T-helper 22 cell (primary cell): ENCODE results near the gene PDS5A.
"Not testable (repeated sequence)": the region's sequence is repeated elsewhere in the genome, so short reads cannot be mapped to it uniquely, and the experiment has no call there.

ENCODE experiments used
- DNase-seq: peaks from one replicate; pipeline ENCODE4 v3.0.0-alpha.2; 2020; ENCODE audit warnings: low read depth

The PDS5A gene, protein sequence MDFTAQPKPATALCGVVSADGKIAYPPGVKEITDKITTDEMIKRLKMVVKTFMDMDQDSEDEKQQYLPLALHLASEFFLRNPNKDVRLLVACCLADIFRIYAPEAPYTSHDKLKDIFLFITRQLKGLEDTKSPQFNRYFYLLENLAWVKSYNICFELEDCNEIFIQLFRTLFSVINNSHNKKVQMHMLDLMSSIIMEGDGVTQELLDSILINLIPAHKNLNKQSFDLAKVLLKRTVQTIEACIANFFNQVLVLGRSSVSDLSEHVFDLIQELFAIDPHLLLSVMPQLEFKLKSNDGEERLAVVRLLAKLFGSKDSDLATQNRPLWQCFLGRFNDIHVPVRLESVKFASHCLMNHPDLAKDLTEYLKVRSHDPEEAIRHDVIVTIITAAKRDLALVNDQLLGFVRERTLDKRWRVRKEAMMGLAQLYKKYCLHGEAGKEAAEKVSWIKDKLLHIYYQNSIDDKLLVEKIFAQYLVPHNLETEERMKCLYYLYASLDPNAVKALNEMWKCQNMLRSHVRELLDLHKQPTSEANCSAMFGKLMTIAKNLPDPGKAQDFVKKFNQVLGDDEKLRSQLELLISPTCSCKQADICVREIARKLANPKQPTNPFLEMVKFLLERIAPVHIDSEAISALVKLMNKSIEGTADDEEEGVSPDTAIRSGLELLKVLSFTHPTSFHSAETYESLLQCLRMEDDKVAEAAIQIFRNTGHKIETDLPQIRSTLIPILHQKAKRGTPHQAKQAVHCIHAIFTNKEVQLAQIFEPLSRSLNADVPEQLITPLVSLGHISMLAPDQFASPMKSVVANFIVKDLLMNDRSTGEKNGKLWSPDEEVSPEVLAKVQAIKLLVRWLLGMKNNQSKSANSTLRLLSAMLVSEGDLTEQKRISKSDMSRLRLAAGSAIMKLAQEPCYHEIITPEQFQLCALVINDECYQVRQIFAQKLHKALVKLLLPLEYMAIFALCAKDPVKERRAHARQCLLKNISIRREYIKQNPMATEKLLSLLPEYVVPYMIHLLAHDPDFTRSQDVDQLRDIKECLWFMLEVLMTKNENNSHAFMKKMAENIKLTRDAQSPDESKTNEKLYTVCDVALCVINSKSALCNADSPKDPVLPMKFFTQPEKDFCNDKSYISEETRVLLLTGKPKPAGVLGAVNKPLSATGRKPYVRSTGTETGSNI (N-terminal part only)

DNA sequence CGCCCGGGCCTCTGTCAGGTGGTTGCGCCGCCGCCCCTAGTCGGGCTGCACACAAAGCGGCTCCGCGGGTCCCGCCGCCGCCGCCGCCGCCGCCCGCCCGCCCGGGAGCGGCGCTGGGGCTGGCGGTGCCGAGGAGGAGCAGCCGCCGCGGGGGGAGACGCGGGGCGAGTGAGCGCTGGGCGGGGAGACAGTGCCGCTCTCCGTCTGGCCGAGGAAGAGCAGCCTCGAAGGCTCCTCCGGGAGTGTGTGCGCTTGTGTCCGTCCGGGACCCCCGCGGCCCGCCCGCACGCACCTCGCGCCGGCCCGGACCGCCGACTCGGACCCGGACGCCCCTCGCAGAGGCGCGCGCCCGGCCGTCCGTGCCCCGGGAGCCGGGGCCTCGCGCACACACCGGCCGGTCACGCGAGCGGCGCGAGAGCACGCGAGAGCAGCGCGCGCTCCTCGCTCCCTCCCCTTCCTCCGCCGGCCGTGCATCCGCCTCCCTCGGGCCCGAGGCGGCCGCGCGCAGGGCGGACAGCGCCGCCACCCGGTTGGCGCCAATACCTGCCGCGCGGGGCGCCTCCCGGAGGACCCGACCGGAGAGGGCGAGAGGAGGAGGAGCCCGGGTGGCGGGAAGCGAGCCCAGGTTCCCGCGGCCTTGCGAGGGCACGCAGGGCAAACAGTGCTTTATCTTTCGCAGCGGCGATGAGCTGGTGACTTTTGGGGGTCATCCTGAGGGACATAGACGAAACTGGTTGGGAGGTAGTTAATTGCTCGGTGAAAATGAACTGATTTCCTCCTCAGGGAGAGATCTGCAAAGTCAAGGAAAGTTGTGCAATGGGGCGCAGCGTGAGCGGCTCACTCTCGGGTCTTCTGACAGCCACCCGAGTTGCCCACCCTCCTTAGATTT is at the start of gene PDS5A:
TSS of gene PDS5A (minus strand) at position 423 of the 889 bp plus-strand sequence. CDS start 1,334 bp downstream, outside the sequence.
- peak; percentile 80 for DNase-seq

DNA sequence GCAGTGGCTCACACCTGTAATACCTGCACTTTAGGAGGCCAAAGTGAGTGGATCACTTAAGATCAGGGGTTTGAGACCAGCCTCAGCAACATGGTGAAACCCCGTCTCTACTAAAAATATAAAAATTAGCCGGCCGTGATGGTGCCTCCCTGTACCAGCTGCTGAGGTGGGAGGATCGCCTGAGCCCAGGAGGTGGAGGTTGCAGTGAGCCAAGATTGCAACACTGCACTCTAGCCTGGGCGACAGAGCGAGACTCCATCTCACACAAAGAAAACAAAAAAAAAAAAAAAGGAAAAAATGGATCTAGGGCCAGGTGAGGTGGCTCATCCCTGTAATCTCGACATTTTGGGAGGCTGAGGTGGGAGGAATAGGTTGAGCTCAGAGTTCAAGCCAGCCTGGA is 46.3 kb upstream of the PDS5A start:
- DNase-seq: not testable (repeated sequence)

DNA sequence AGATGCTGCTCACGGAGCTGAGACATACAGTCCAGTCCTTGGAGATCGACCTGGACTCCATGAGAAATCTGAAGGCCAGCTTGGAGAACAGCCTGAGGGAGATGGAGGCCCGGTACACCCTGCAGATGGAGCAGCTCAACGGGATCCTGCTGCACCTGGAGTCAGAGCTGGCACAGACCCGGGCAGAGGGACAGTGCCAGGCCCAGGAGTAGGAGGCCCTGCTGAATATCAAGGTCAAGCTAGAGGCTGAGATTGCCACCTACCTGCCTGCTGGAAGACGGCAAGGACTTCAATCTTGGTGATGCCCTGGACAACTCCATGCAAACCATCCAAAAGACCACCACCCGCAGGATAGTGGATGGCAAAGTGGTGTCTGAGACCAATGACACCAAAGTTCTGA is 43.4 kb upstream of the PDS5A start:
- not testable (repeated sequence) for DNase-seq

DNA sequence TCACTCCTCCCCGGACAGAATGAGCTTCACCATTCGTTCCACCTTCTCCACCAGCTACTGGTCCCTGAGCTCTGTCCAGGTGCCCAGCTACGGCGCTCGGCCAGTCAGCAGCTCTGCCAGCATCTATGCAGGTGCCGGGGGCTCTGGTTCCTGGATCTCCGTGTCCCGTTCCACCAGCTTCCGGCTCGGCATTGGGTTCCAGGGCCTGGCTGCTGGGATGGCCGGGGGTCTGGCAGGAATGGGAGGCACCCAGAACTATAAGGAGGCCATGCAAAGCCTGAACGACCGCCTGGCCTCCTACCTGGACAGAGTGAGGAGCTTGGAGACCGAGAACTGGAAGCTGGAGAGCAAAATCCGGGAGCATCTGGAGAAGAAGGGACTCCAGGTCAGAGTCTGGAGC is 42.5 kb upstream of the PDS5A start:
- no peak for DNase-seq

DNA sequence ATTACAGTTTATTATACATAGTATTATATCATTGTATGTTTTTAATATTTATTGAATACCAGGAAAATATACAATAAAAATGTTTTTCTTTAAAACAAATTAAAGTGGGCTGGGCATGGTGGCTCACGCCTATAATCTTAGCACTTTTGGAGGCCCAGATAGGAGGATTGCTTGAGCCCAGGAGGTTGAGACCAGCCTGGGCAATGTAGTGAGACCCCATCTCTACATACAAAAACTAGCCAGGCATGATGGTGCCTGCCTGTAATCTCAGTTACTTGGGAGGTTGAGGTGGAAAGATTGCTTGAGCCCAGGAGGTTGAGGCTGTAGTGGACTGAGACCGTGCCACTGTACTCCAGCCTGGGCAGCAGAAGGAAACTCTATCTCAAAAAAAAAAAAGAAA is 38.3 kb upstream of the PDS5A start:
- no peak for DNase-seq

DNA sequence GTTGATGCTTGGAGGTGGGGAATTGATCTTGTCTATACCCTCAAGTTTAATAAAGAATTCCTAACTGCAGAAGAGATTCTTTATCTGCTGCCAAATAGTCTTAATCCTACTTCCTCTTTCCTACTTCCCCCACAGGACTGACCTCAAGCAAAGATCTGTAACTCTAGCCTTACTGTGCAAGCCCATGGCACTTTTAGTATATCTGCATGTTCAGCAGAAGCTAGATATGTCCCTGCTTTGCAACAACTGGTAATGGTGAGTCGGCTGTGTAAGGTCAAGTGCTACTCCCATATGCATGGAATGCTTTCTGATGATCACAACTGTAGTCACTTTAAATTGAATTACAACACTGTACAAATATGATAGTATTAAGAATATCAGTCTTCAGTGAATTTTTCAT is 26.3 kb upstream of the PDS5A start:
- no peak for DNase-seq

DNA sequence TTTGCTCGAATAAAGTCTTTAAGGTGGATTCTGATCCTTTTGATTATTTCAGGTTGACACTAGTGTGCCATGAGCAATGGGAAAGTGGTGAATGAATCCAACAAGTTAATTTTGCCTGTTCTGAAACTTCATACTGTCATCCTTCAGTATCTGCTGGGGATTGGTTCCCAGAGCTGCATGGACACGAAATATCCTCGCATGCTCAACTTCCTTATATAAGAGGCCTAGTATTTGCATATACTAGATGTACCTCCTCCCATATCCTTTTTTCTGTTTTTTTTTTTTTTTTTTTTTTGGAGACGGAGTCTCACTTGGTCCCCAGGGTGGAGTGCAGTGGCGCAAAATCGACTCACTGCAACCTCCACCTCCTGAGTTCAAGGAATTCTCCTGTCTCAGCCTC is 23.0 kb upstream of the PDS5A start:
- DNase-seq: no peak

DNA sequence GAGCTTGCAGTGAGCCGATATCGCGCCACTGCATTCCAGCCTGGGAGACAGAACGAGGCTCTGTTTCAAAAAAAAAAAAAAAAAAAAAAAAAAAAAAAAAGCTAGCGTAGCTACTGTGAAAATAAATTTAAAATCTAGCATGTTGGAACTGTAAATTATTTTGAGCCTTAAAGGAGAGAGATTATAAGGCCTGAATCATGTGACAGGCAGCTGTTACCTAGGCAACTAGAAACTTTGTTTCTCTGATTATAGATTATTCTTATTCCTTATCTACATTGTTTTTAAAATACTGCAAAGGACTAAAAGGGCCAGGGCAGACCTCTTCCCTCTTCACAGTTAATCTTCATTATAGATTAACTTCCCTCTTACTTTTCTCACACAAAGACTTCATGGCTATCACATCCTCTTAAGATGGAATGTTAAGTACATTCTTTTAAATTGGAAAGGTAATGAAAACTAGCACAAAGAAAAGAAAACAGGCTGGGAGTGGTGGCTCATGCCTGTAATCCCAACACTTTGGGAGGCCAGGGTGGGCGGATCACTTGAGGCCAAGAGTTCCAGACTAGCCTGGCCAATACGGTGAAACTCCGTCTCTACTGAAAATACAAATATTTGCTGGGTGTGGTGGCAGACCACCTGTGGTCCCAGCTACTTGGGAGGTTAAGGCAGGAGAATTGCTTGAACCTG is 21.1 kb upstream of the PDS5A start:
- DNase-seq: no peak

DNA sequence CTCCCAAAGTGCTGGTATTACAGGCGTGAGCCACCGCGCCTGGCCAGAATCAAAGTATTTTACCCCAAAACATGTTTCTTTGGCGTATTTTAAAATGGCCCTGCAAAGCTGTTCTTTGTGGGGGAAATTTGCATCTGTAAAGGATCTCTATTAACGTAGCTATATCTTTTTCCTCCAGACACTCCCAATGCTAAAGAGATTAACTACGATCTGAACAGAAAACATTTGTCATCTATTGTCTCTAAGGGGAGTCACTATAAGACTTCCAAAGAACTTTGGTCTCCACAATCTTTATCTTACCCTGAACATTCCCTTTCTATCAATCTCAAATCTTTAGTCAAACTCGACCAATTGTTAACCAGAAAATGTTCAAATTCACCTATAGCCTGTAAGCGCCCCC is 19.1 kb upstream of the PDS5A start:
- no peak for DNase-seq

DNA sequence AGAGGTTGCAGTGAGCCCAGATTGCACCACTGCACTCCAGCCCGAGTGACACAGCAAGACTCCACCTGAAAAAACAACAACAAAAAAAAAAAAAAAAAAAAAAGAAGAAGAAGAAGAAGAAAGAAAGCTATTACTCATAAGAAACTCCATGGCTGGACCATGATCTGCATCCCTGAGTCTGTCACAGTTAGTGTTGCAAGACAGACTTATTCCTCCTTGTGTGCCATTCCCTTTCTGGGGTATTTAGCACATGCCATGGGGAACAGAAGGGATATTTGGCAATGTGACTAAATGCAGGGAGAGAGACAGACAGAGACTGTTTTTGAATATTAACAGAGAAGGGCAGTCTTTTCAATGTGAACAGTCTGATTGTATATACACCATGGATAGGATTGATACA is 16.7 kb upstream of the PDS5A start:
- DNase-seq: no peak

DNA sequence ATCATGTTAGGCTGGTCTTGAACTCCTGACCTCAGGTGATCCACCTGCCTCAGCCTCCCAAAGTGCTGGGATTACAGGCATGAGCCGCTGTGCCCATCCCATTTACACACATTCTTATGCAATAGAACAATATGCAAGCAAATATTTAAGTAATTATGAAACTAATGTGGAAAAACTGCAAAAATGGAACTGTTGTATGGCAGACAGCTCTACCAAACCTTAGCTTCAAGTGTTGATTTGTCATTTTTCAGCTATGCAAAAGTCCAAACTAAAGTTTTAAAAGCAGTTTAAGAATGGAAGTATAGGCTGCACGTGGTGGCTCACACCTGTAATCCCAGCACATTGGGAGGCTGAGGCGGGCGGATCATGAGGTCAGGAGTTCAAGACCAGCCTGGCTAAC is 11.7 kb upstream of the PDS5A start:
- not testable (repeated sequence) for DNase-seq

DNA sequence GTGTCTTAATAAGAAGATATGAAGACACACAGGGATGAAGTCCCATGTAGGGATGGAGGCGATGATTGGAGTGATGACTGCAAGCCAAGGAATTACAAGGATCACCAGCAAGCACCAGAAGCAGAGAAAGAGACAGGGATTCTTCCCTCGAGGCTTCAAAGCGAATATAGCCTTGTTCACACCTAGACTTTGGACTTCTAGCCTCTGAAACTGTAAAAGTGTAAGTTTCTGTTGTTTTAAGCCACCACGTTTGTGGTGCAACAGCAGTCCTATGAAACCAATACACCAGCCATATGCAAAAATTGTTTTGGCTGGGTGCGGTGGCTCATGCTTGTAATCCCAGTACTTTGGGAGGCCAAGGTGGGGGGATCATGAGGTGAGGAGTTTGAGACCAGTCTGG is 9.8 kb upstream of the PDS5A start:
- no peak for DNase-seq

DNA sequence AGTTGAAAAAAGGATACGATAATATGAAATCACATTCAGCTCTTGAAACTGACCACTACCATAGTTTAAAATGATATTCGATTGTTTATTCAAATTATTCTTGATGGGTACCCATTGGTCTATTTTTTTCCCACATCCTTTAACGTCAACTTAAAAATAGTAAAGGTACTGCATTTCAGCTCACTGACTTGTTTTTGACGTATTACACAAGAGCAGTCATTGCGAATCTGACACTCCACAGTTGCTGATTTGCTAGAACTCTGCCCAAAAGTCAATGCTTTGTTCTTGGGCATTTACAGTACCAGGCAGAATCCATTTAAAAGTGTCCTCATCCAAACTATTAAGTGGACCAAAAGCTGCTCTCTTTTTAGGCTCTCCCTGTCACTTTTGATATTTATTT is 1.2 kb upstream of the PDS5A start:
- DNase-seq: no peak

DNA sequence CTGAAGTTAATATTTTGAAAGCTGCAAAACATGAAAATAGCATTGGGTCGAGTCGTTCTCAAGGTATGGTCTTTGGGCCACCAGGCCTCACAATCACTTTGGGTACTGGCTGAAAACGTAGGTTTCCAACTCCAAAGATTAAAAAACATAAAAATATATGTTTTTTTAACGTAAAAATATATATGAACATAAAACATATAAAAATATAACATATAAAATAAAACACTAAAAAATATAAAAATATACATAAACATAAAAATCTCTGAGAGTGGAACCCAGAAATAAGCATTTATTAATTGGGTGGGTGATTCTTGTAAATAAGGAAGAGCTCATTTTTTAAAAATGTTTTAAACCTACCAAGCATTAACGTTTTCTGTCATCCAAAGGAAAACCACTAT is 666 bp upstream of the PDS5A start:
- no peak for DNase-seq

DNA sequence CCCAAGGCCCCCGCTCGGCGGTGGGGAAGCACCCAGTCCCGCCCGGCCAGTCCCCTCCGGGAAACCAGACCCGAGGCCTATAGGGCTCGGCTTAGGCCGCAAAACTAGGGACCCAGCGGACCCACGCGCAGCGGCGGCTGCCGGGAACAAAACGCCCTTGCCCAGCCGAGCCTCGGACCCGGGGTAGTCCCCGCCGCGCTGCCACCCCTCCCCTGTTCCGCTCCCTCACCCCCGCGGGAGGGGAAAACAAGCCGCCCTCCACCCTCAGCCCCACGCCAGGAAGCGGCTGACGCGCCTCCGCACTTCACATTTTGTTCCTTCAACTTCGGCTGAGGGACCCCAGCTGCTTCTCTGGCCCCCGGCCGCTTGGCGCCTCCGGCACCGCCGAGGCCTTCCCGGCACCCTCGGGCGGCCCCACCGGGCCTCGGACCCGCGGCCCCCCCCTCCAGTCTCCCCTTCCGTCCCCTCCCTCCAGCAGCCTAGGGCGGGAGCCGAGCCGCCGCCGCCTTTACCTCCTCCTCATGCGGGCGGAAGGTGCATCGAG is 694 bp downstream of the PDS5A start:
- no peak for DNase-seq

DNA sequence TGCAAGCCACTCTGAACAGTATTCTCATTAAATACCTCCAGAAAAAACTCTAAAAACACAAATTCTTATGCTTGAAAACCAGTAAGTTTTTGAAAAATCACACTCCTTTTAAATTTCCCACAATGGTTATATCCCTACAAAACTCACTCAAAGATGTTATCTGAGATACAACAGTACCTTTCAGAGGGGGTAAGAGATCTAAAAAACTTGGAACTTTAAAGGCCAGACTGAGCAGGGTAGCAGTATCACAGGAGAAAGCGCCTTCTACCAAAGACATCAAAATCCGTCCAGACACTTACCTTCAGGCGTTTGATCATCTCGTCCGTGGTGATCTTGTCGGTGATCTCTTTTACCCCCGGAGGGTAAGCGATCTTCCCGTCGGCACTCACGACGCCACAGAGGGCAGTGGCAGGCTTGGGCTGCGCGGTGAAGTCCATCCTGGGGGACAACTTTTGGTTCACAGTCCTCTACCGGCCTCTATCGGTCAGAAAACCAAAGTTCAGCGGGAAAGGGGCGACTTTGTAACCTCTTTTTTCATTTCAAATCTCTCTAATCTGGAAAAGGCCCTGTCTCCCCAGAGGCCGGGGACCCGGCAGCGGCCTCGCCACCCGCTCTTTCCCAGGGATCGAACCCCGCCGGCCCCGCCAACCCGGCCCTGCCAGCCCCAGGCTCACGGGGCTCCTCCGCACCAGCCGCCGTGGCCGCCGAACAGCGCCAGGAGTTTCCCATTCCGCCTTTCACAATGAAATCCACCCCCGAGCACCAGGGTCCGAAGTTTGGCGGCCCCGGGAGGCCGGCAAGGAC is 1.4 kb downstream of the PDS5A start:
- DNase-seq: peak; percentile 34

DNA sequence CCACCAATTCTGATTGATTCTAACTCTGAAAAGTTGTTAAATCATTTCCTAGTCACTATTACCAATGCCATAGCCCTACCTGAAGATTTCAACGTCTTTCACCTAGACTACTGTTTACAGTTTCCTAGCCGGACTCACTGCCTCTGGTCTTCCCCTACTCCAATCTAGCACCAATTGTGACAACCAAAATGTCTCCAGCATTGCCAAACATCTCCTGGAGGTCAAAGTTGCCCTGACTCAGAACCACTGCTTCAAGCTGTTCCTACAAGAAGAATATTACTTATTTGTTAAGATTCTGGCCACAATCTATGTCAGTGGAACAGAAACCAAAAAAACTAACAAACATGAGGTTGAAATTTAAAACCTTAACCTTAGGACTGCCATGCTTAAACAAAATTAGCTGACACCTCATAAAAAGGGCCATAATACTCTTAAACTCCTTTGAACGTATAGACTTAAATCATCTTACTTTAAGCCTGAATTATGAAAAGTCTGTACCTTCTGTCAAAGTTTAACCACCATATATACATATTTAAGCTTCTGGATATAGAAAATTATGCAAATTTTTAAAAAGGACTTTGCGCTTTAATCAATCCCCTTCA is 2.1 kb downstream of the PDS5A start:
- no peak for DNase-seq

DNA sequence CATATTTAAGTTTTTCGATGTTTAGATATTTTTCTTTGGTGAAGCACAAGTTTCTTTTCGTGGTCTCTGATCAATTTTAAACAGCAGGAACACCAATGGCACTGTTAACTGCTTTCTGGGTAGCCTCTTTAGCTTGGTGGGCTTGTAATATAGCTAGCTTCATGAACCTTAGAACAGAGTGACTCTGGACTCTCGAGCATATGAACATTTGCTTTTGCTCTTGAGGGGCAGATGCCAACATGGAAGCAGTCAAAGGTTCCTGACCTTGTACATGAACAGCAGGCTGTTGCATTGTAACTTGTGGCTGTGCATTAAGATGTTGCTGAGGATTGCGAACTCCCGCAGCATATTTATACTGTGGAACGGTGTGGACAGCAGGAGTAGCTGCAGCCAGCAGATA is 4.7 kb downstream of the PDS5A start:
- DNase-seq: not testable (repeated sequence)
